ENCODE data around the gene TMEM203.
"Not testable (repeated sequence)": the region's sequence is repeated elsewhere in the genome, so short reads cannot be mapped to it uniquely, and the experiment has no call there.

Gene TMEM203

GRCh38 chr9:137241490-137242268, 36.2 kb upstream of the TMEM203 start:
- DNase-seq = no peak

GRCh38 chr9:137240841-137241489, 35.5 kb upstream of the TMEM203 start, which contains the start of gene TUBB4B:
Gene TUBB4B (plus strand): TSS chr9:137241287. CDS start chr9:137241361, 74 bp downstream.
- DNase-seq = peak; percentile 99

- DNase-seq = peak; percentile 71
These were observed 34.9 kb upstream of the TMEM203 start for GRCh38 chr9:137240318-137240840.

GRCh38 chr9:137239541-137240200, 34.2 kb upstream of the TMEM203 start:
- DNase-seq = not testable (repeated sequence)

GRCh38 chr9:137237759-137238726, 32.6 kb upstream of the TMEM203 start:
- DNase-seq = peak; percentile 47

- DNase-seq = no peak
These were observed 31.5 kb upstream of the TMEM203 start for GRCh38 chr9:137236936-137237421.

- peak; percentile 82 for DNase-seq
These were observed 30.9 kb upstream of the TMEM203 start for GRCh38 chr9:137236238-137236935.

GRCh38 chr9:137235424-137236237, 30.2 kb upstream of the TMEM203 start:
- DNase-seq = no peak

- no peak for DNase-seq
These were observed 29.4 kb upstream of the TMEM203 start for GRCh38 chr9:137234758-137235423.

- no peak for DNase-seq
These were observed 28.7 kb upstream of the TMEM203 start for GRCh38 chr9:137234055-137234697.

- DNase-seq = no peak
These were observed 27.9 kb upstream of the TMEM203 start for GRCh38 chr9:137233143-137233980.

- DNase-seq = no peak
These were observed 27.1 kb upstream of the TMEM203 start for GRCh38 chr9:137232510-137232909.

- DNase-seq = no peak
These were observed 26.7 kb upstream of the TMEM203 start for GRCh38 chr9:137232101-137232500.

- no peak for DNase-seq
These were observed 26.1 kb upstream of the TMEM203 start for GRCh38 chr9:137231372-137232039.

- DNase-seq = no peak
These were observed 25.4 kb upstream of the TMEM203 start, which contains the start of gene SLC34A3 for GRCh38 chr9:137230705-137231371. Gene SLC34A3 (plus strand): TSS chr9:137230901. CDS start chr9:137231703, 802 bp downstream.

- no peak for DNase-seq
These were observed 24.7 kb upstream of the TMEM203 start for GRCh38 chr9:137229903-137230704.
